ENCODE data around the gene NSMCE3. TPM values are rescaled to one million over a fixed set of nuclear protein-coding genes. Genes with fewer than 3 reads are reported as not detected.

The NSMCE3 gene
- total RNA-seq: 10.2 TPM
- polyA plus RNA-seq: 8.5 TPM

GRCh38 chr15:29269485-29270168 is at the start of gene NSMCE3:
TSS of gene NSMCE3 (minus strand) at chr15:29269822. CDS start at chr15:29269705, 117 bp downstream.
- DNase-seq (ENCODE audit: extremely low spot score): peak; percentile 71
- Histone ChIP-seq H3K4me1 (ENCODE audit: insufficient read depth) (peaks cover 1% of the 10 kb centered on the region), H3K4me3 (ENCODE audit: low read depth, low read length) (peak within 1 kb of the TSS; percentile 60), H3K27ac (ENCODE audit: low read depth) (peak within 1 kb of the TSS; percentile 86), H3K36me3 (ENCODE audit: insufficient read depth) (peaks cover 1% of the 10 kb centered on the region)
- under 1% methylated on average over 68 of the region's 68 CpGs for WGBS

DNA sequence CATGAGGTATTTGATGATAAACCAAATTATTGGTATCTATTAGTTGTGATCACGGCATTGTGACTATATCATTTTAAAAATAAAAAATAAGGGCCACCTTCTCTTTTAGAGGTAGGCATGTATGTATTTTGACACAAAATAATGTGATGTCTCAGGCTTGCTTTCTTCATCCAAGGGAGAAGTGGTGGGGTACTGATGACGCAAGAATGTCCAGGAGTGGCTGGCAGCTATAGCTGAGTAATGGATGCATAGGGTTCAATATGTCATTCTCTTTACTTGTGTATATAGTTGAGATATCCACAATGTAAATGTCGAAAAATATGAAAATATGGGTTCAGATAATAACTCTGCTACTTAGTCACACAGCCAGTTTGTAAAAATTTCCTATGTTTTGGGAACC is 46.8 kb upstream of the NSMCE3 start:
- 77% methylated on average over 3 of the region's 3 CpGs for WGBS
- no peaks in the 10 kb centered on the region for H3K36me3 ChIP-seq (ENCODE audit: insufficient read depth)
- H3K4me1 ChIP-seq (ENCODE audit: insufficient read depth): no peaks in the 10 kb centered on the region
- DNase-seq (ENCODE audit: extremely low spot score): no peak
- H3K4me3 ChIP-seq (ENCODE audit: low read depth, low read length): no peak overlapping the region
- H3K27ac ChIP-seq (ENCODE audit: low read depth): no peak overlapping the region

GRCh38 chr15:29312387-29312786 is 42.8 kb upstream of the NSMCE3 start:
- WGBS: 78% methylated on average over 2 of the region's 2 CpGs
- no peak for DNase-seq (ENCODE audit: extremely low spot score)
- no peaks in the 10 kb centered on the region for H3K36me3 ChIP-seq (ENCODE audit: insufficient read depth)
- H3K4me1 ChIP-seq (ENCODE audit: insufficient read depth): no peaks in the 10 kb centered on the region
- H3K4me3 ChIP-seq (ENCODE audit: low read depth, low read length): no peak overlapping the region
- H3K27ac ChIP-seq (ENCODE audit: low read depth): no peak overlapping the region

- Histone ChIP-seq H3K4me1 (ENCODE audit: insufficient read depth) (no peaks in the 10 kb centered on the region), H3K4me3 (ENCODE audit: low read depth, low read length) (no peak overlapping the region), H3K36me3 (ENCODE audit: insufficient read depth) (no peaks in the 10 kb centered on the region), H3K27ac (ENCODE audit: low read depth) (no peak overlapping the region)
- DNase-seq (ENCODE audit: extremely low spot score): no peak
These were observed 42.1 kb upstream of the NSMCE3 start for GRCh38 chr15:29311696-29312095.

GRCh38 chr15:29309139-29309538 is 39.5 kb upstream of the NSMCE3 start:
- DNase-seq (ENCODE audit: extremely low spot score): no peak
- H3K36me3 ChIP-seq (ENCODE audit: insufficient read depth): no peaks in the 10 kb centered on the region
- WGBS: 85% methylated on average over 5 of the region's 5 CpGs
- no peak overlapping the region for H3K4me3 ChIP-seq (ENCODE audit: low read depth, low read length)
- no peak overlapping the region for H3K27ac ChIP-seq (ENCODE audit: low read depth)
- no peaks in the 10 kb centered on the region for H3K4me1 ChIP-seq (ENCODE audit: insufficient read depth)

DNA sequence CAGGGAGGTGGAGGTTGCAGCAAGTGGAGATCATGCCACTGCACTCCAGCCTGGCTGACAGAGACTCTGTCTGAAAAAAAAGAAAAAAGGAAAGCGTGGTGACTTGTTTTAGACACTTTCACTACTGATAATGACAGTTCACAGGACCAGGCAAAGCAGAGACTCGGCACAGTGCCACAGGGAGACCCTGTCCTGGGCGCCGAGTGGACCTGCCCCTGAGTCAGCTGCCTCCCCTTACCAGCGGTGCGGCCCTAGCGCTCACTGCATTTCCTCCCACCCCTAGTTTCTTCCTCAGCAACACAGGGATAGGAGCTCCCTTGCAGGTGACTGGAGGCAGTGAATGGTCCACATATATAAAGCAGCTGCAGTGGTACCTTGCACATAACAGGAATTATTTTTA is 38.7 kb upstream of the NSMCE3 start:
- Histone ChIP-seq H3K4me3 (ENCODE audit: low read depth, low read length) (no peak overlapping the region), H3K36me3 (ENCODE audit: insufficient read depth) (no peaks in the 10 kb centered on the region), H3K4me1 (ENCODE audit: insufficient read depth) (no peaks in the 10 kb centered on the region), H3K27ac (ENCODE audit: low read depth) (no peak overlapping the region)
- 85% methylated on average over 7 of the region's 7 CpGs for WGBS
- no peak for DNase-seq (ENCODE audit: extremely low spot score)

DNA sequence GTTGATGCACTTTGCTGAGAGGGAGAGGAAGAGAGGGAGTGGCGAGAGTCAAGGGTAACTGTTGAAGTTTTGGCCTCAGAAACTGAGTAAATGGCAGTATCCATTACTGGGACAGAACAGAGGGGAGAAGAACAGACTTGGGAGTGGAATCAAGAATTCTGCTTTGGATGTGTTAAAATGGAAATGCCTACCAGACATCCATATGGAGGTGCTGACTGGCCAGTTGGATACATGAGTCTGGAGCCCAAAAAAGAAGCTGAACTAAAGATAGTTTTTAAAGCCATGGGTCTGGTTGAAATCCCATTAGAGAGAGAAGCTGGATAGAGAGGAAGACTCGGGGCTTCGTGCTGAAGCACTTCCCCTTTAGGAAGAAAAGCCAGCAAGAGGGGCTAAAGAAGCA is 35.9 kb upstream of the NSMCE3 start:
- Histone ChIP-seq H3K4me3 (ENCODE audit: low read depth, low read length) (no peak overlapping the region), H3K4me1 (ENCODE audit: insufficient read depth) (no peaks in the 10 kb centered on the region), H3K36me3 (ENCODE audit: insufficient read depth) (no peaks in the 10 kb centered on the region), H3K27ac (ENCODE audit: low read depth) (no peak overlapping the region)
- WGBS: 85% methylated on average over 3 of the region's 3 CpGs
- no peak for DNase-seq (ENCODE audit: extremely low spot score)

- 88% methylated on average over 7 of the region's 7 CpGs for WGBS
- Histone ChIP-seq H3K4me1 (ENCODE audit: insufficient read depth) (no peaks in the 10 kb centered on the region), H3K4me3 (ENCODE audit: low read depth, low read length) (no peak overlapping the region), H3K27ac (ENCODE audit: low read depth) (no peak overlapping the region), H3K36me3 (ENCODE audit: insufficient read depth) (no peaks in the 10 kb centered on the region)
- DNase-seq (ENCODE audit: extremely low spot score): no peak
These were observed 33.2 kb upstream of the NSMCE3 start for GRCh38 chr15:29302871-29303270.

GRCh38 chr15:29299784-29300183 is 30.2 kb upstream of the NSMCE3 start:
- Histone ChIP-seq H3K27ac (ENCODE audit: low read depth) (no peak overlapping the region), H3K4me3 (ENCODE audit: low read depth, low read length) (no peak overlapping the region), H3K4me1 (ENCODE audit: insufficient read depth) (no peaks in the 10 kb centered on the region), H3K36me3 (ENCODE audit: insufficient read depth) (no peaks in the 10 kb centered on the region)
- no peak for DNase-seq (ENCODE audit: extremely low spot score)

DNA sequence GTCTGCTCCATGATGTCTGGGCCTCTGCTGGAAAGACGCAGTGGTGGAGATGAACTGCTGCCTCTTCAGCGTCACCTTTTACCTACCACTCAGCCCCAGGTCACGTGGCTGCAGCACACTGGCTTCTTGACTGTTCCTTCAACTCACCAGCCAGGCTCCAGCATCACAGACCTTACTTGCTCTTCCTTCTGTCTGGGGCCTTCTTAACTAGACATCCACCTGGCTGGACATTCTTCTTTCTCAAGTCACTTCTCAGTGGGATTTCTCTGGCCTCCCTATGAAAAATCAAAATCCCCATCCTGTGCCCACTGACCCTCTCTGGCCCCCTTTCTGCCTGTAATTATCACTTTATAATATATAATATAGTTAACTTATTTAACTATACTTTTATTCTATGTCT is 29.7 kb upstream of the NSMCE3 start:
- DNase-seq (ENCODE audit: extremely low spot score): no peak
- 87% methylated on average over 3 of the region's 3 CpGs for WGBS
- Histone ChIP-seq H3K4me1 (ENCODE audit: insufficient read depth) (no peaks in the 10 kb centered on the region), H3K27ac (ENCODE audit: low read depth) (no peak overlapping the region), H3K36me3 (ENCODE audit: insufficient read depth) (no peaks in the 10 kb centered on the region), H3K4me3 (ENCODE audit: low read depth, low read length) (no peak overlapping the region)

DNA sequence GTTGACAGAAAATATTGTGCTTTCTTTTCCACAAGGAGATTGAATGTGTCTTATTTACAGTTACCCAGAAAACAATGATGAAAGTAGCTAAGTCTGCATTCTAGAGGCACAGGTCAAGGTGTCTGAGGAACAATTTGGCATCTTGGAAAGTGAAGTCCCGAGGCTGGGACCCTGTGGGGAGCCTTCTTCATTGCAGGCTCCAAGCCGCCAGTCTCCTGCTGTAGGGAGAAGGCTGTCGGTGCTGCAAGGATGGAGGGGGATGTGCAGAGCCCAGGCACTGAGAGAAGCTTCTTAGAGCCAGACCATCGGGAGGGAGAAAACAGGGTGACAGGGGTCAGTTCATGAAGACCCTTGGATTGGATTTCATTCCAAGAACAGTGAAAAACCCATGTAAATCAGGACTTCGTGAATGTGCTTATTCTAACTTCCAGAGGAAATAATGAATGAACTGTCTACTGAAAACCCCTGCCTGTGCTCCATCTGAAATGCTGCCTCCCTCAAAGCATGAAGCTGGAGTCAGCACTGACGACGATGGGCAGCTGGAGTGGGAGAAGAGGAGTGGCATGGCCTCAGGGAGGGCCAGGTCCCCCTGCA is 25.2 kb upstream of the NSMCE3 start:
- no peaks in the 10 kb centered on the region for H3K4me1 ChIP-seq (ENCODE audit: insufficient read depth)
- no peaks in the 10 kb centered on the region for H3K36me3 ChIP-seq (ENCODE audit: insufficient read depth)
- no peak overlapping the region for H3K4me3 ChIP-seq (ENCODE audit: low read depth, low read length)
- WGBS: 53% methylated on average over 7 of the region's 7 CpGs
- DNase-seq (ENCODE audit: extremely low spot score): no peak
- no peak overlapping the region for H3K27ac ChIP-seq (ENCODE audit: low read depth)

DNA sequence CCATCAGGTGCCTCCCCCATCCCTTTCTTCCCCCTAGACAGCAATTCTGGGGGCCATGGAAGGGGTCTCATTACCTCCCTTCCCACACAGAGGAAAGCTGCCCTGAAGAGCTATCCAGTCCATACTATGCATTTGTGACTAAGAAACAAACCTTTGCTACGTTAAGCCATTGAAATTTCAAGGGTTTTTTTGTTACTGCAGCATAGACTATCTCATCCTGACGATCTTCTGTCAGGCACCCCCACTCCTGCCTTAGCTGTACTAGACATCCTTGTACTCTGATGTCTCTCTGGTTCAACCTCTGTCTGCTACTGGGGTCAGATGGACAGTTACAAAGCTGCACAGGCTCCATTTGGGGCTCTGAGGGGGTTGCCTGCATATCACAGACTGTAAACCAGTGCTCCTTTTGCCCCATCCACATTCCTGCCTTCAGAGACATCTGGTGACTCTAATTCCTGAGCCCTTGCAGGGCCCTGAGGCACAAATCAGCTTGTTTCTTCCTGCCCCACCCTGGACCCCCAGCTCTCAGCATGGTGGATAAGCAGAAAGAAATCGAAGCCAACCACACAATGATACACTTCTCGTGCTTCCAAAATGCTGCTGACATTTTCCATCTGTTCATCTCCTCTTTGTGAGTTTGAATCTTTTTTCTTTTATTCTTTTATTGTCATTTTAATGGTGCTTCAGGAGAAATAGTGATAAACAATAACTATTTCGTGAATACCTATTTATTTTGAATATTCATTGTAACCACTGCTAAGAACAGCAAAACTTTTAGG is 21.6 kb upstream of the NSMCE3 start:
- H3K4me3 ChIP-seq (ENCODE audit: low read depth, low read length): no peak overlapping the region
- DNase-seq (ENCODE audit: extremely low spot score): no peak
- no peak overlapping the region for H3K27ac ChIP-seq (ENCODE audit: low read depth)
- H3K36me3 ChIP-seq (ENCODE audit: insufficient read depth): no peaks in the 10 kb centered on the region
- WGBS: 68% methylated on average over 5 of the region's 5 CpGs
- H3K4me1 ChIP-seq (ENCODE audit: insufficient read depth): no peaks in the 10 kb centered on the region

GRCh38 chr15:29289173-29289572 is 19.6 kb upstream of the NSMCE3 start:
- no peak overlapping the region for H3K27ac ChIP-seq (ENCODE audit: low read depth)
- DNase-seq (ENCODE audit: extremely low spot score): no peak
- H3K4me1 ChIP-seq (ENCODE audit: insufficient read depth): no peaks in the 10 kb centered on the region
- H3K36me3 ChIP-seq (ENCODE audit: insufficient read depth): no peaks in the 10 kb centered on the region
- no peak overlapping the region for H3K4me3 ChIP-seq (ENCODE audit: low read depth, low read length)
- 94% methylated on average over 3 of the region's 3 CpGs for WGBS

- no peak overlapping the region for H3K27ac ChIP-seq (ENCODE audit: low read depth)
- no peaks in the 10 kb centered on the region for H3K4me1 ChIP-seq (ENCODE audit: insufficient read depth)
- no peak overlapping the region for H3K4me3 ChIP-seq (ENCODE audit: low read depth, low read length)
- DNase-seq (ENCODE audit: extremely low spot score): no peak
- no peaks in the 10 kb centered on the region for H3K36me3 ChIP-seq (ENCODE audit: insufficient read depth)
These were observed 15.8 kb upstream of the NSMCE3 start for GRCh38 chr15:29285386-29285785.
